Fibroblast of skin of left quadriceps (primary cell): ENCODE results near the gene VMP1.
"Not testable (repeated sequence)": the region's sequence is repeated elsewhere in the genome, so short reads cannot be mapped to it uniquely, and the experiment has no call there.

Source experiments
- DNase-seq, 2 experiments: peaks; one replicate each; pipeline ENCODE4 v3.0.0-alpha.2; 2013; ENCODE audit warnings: low read depth in 2 of 2

VMP1 gene

GRCh38 chr17:59779521-59779920, 72.1 kb downstream of the VMP1 start:
- DNase-seq = no peak

GRCh38 chr17:59780548-59780947, 73.1 kb downstream of the VMP1 start:
- not testable (repeated sequence) for DNase-seq

GRCh38 chr17:59783221-59784047, 76.0 kb downstream of the VMP1 start:
- DNase-seq = no peak

DNA sequence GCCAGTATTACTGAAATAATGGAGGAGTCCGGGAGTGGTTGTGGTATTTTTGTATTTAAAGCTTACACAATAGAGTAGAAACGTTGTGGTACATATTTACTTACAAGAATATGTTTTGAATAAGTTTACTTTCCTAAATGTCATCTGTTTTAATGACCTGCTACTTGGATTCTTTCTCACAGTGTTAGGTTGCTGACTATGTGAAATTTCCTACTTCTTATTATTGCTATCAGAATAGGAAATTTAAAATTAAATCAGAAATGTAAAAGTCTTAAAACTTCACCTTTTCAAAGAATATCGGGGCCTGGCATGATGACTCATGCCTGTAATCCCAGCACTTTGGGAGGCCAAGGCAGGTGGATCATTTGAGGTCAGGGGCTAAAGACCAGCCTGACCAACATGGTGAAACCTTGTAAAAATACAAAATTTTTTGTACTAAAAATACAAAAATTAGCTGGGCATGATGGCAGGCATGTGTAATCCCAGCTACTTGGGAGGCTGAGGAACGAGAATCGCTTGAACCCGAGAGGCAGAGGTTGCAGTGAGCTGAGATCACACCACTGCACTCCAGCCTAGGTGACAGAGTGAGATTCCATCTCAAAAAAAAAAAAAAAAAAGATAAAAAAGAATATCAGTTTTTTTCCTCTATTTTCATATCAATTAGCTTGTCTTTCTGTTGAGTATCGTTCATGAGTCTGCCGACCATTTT, 77.8 kb downstream of the VMP1 start:
- no peak for DNase-seq

DNA sequence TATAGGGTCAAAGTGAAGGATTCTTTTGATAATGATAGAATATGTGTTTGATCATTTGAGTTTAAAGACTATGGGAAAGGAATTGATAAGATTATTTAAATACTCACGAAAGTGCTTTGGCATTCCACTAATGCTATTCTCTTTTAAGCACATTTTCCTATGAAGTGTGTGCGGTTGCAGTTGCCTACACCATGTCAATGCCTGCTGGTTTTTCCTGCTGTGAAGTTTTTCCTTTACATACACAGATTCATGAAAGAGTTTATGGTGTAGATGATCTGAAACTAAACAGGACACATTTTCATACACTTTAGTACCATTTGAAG, 78.7 kb downstream of the VMP1 start:
- no peak for DNase-seq

DNA sequence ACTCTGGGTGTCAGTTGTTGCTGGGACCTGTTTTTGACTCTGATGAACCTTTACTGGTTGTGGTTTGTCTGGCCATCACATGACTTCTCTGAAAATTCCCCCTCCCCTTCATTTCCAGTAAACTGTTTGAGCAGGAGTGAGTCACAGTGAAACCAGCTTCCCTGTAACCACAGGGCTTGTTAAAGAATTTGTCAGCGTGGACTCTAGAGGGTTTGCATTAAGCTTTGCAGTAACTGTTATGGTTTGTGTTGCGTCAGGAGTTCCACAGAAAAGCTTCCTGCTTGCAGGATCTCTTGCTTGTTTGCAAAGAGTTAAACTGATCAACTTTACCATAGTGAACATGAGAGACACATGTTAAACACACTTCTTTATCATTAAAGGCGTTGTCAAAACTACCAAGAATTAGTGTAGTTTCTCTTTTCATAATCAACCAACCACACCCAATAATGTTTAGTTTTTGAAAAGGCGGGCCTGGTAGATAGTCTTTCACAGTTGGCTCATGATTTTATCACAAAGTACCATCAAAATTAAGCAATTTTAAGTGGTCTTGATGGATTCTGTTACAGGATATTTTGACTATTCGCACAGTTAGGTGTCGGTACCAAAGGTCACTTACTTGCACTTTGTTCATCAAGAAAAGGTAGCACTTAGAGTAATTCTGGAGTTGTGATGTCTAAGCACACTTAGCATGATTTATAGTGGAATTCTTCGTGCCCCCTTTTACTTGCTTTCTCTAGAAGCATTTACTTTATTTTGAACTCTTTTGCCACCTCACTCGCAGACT, 79.3 kb downstream of the VMP1 start:
- peak; percentile 100 for DNase-seq

GRCh38 chr17:59789849-59790248, 82.4 kb downstream of the VMP1 start:
- not testable (repeated sequence) for DNase-seq

- not testable (repeated sequence) for DNase-seq
Measured at GRCh38 chr17:59790418-59790817, 83.0 kb downstream of the VMP1 start.

DNA sequence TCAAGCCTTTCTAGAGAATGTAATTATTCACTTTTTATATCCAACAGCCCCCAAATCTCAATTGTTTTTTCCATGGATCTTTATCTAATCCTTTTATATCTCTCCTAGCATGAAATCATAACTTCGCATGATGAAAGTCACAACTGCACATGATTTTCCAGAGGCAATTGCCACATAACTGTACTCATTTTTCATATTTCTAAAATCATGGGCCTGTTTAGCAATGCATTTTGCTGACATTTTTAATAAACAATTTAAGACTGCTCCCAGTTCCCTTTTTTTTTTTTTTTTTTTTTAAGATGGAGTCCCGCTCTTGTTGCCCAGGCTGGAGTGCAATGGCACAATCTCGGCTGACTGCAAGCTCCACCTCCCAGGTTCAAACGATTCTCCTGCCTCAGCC, 83.5 kb downstream of the VMP1 start:
- DNase-seq = no peak

GRCh38 chr17:59791603-59792457, 84.4 kb downstream of the VMP1 start:
- no peak for DNase-seq

DNA sequence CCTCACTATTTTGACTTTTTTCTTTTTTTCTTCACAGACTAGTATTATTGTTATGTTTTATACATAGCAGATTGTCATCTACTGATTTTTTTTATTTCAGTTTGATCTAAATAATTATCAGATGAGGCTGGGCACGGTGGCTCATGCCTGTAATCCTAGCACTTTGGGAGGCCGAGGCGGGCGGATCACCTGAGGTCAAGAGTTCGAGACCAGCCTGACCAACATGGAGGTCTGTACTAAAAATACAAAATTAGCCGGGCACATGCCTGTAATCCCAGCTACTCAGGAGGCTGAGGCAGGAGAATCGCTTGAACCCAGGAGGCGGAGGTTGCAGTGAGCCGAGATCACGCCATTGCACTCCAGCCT, 85.0 kb downstream of the VMP1 start:
- not testable (repeated sequence) for DNase-seq

DNA sequence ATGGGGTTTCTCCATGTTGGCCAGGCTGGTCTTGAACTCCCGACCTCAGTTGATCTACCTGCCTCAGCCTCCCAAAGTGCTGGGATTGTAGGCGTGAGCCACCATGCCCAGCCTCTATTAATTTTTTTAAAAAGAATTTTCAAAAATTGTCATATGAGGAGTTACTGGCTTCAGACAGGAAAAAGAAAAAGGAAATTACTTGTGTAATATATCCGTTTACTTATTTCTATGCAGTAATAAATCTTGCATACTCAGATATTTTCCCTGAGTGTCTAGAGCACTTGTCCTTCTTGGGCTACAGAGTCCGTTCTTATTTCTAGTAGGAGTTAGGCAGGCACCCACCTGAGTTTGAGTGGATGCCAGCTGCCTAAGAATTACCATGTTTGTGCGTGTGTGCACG, 85.8 kb downstream of the VMP1 start:
- DNase-seq = no peak

GRCh38 chr17:59796138-59796537, 88.7 kb downstream of the VMP1 start:
- DNase-seq = no peak

- no peak for DNase-seq
Measured at GRCh38 chr17:59796785-59797205, 89.3 kb downstream of the VMP1 start.

- DNase-seq = no peak
Measured at GRCh38 chr17:59798111-59798510, 90.7 kb downstream of the VMP1 start.

DNA sequence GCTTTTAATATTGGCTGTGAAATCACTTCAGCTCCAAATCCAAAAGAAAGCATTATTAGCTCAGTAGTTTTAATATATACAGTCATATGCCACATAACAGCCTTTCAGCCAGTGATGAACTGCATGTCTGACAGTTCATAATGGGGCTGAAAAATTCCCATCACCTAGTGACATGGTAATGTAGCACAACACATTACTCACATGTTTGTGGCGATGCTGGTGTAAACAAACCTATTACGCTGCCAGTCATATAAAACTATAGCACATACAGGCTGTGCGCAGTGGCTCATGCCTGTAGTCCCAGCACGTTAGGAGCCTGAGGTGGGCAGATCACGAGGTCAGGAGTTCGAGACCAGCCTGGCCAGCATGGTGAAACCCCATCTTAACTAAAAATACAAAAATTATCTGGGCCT, 93.1 kb downstream of the VMP1 start:
- no peak for DNase-seq

- no peak for DNase-seq
Measured at GRCh38 chr17:59802160-59802559, 94.7 kb downstream of the VMP1 start.

GRCh38 chr17:59804901-59805465, 97.5 kb downstream of the VMP1 start:
- DNase-seq = no peak

DNA sequence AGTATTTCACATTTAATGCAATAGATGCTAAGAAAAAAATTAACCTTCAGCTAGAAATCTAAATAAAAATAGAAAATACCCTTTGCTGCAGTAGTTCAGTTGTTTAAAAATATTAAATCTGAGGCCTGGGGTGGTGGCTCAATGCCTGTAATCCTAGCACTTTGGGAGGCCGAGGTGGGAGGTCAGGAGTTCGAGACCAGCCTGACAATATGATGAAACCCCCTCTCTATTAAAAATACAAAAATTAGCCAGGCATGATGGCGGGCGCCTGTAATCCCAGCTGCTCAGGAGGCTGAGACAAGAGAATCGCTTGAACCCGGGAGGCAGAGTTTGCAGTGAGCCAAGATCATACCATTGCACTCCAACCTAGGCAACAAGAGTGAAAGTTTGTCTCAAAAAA, 98.9 kb downstream of the VMP1 start:
- not testable (repeated sequence) for DNase-seq

- no peak for DNase-seq
Measured at GRCh38 chr17:59807892-59808509, 100.5 kb downstream of the VMP1 start.

- no peak for DNase-seq
Measured at GRCh38 chr17:59810894-59811153, 103.4 kb downstream of the VMP1 start.
